H1 (cell line): ENCODE measurements around the gene PLBD2. TPM values are rescaled to one million over a fixed set of nuclear protein-coding genes. Genes with fewer than 3 reads are reported as not detected.

ENCODE experiments used
- CBX5 ChIP-seq: fragments of 300-800, 300-1000 bp; sonication (generic); IDR thresholded peaks from 2 replicates; pipeline ENCODE4 v1.7.1; 2016; ENCODE audit warnings: antibody characterized with exemption, low read length, low read depth
- YY1 ChIP-seq: IDR thresholded peaks from 2 replicates; pipeline ENCODE4 v1.6.1; 2011; ENCODE audit warnings: low read depth, mild to moderate bottlenecking, low read length
- polyA plus RNA-seq, 7 experiments: library from polyadenylated mRNA; depleted of rRNA in 3 of 7; stranded (reverse) in 5 of 7; unstranded in 2 of 7; fragments of >200 nt in 5 of 7; fragments of 200-250 nt in 2 of 7; gene quantifications; 1 replicate in 5 of 7; 2 replicates in 1 of 7; 4 replicates in 1 of 7; pipeline versions ENCODE4 v1.2.1 to v1.2.3, GENCODE V29; 2011 to 2013; ENCODE audit warnings: missing spikeins in 2 of 7, mixed read lengths in 2 of 7
- total RNA-seq: library from RNA; stranded (reverse); fragmentation: NEBNext Ultra II Directional; extraction: Animal tissue kit (Norgen Biotek cat#: 25700); gene quantifications from 2 replicates; pipeline ENCODE4 v1.2.1, GENCODE V29; 2021

Gene PLBD2
- total and polyA plus RNA-seq, 2 of the 8 experiments (the other 6 are each of a cell fraction or from before 2014, with no cell fraction given) = 16.8 to 33.5 TPM

GRCh38 chr12:113366827-113367226, 8.4 kb downstream of the PLBD2 start (continued):
- TF ChIP-seq YY1 (no peak), CBX5 (no peak)
